Body of pancreas (tissue), 4 donors: ENCODE results near the gene RUVBL2.

ENCODE experiments used
- CTCF ChIP-seq, 7 experiments: fragments of 450-650 bp in 4 of 7; fragments of 200-600 bp in 3 of 7; sonication (generic) in 3 of 7; IDR thresholded peaks; one replicate each; pipeline ENCODE4 v1.5.1; 2016 to 2019; ENCODE audit warnings: antibody characterized with exemption in 7 of 7
- POLR2A ChIP-seq, 3 donors: fragments of 450-650 bp; IDR thresholded peaks; one replicate each; pipeline ENCODE4 v1.6.1; 2016; ENCODE audit warnings: antibody characterized with exemption in 3 of 3, mild to moderate bottlenecking in 2 of 3

- TF ChIP-seq CTCF (IDR thresholded peaks at IDR 0.05): no peak
- TF ChIP-seq POLR2A (IDR thresholded peaks at IDR 0.05): no peak
These were observed 27.5 kb downstream of the RUVBL2 start for GRCh38 chr19:49020931-49021895.
